Effector memory CD4-positive, alpha-beta T cell (primary cell): ENCODE measurements around the gene CDK13.
A peak's percentile ranks its signal among the peaks of the same experiment; 100 is the strongest.

ENCODE experiments used
- DNase-seq, 3 donors: peaks; one replicate each; pipeline ENCODE4 v3.0.0-alpha.2; 2020
- H3K27ac ChIP-seq: 2 replicates; pipeline ENCODE4 v1.7.0; 2013; ENCODE audit warnings: mild to moderate bottlenecking, low read length, moderate library complexity; ENCODE audit not compliant: insufficient read depth, poor library complexity, severe bottlenecking
- H3K27me3 ChIP-seq: replicated peaks from 2 replicates; pipeline ENCODE4 v1.7.0; 2013; ENCODE audit warnings: mild to moderate bottlenecking, low read length; ENCODE audit not compliant: insufficient read depth, control insufficient read depth, poor library complexity, severe bottlenecking
- H3K36me3 ChIP-seq: 2 replicates; pipeline ENCODE4 v1.7.0; 2013; ENCODE audit warnings: mild to moderate bottlenecking, low read length, moderate library complexity; ENCODE audit not compliant: control insufficient read depth, insufficient read depth
- H3K4me1 ChIP-seq: 2 replicates; pipeline ENCODE4 v1.7.0; 2013; ENCODE audit warnings: low read length, mild to moderate bottlenecking; ENCODE audit not compliant: control insufficient read depth, insufficient read depth, poor library complexity, severe bottlenecking
- H3K4me3 ChIP-seq: 2 replicates; pipeline ENCODE4 v1.7.0; 2013; ENCODE audit warnings: low read length, low read depth, mild to moderate bottlenecking; ENCODE audit not compliant: insufficient read depth, poor library complexity, severe bottlenecking
- H3K9me3 ChIP-seq: 2 replicates; pipeline ENCODE4 v1.7.0; 2013; ENCODE audit warnings: mild to moderate bottlenecking, low read length, moderate library complexity; ENCODE audit not compliant: control insufficient read depth

Gene CDK13

GRCh38 chr7:39967406-39968161 is 17.5 kb downstream of the CDK13 start:
- Histone ChIP-seq H3K27ac (no peak overlapping the region), H3K36me3 (no peaks in the 10 kb centered on the region), H3K27me3 (no peaks in the 10 kb centered on the region), H3K4me1 (peaks cover 15% of the 10 kb centered on the region), H3K9me3 (no peaks in the 10 kb centered on the region), H3K4me3 (peak overlapping the region; percentile 17)
- no peak for DNase-seq

DNA sequence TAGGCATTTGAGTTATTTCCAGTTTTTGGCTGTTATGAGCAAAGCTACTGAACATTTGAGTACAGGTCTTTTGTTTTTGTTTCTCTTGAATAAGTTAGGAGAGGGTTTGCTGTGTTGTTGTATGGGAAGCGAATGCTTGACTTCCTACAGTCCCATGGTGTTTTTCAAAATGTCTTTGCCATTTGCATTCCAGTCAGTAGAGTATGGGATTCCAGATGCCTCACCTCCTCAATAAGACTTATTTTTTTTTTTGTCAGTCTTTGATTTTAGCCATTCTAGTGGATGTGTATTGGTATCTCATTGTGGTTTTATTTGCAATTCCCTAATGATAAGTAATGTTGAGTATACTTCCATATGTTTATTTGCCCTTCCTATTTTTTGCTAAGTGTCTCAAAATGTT is 19.4 kb downstream of the CDK13 start:
- Histone ChIP-seq H3K4me3 (no peak overlapping the region), H3K36me3 (no peaks in the 10 kb centered on the region), H3K4me1 (peaks cover 15% of the 10 kb centered on the region), H3K27me3 (no peaks in the 10 kb centered on the region), H3K27ac (no peak overlapping the region), H3K9me3 (no peaks in the 10 kb centered on the region)
- no peak for DNase-seq

GRCh38 chr7:39971924-39972323 is 21.9 kb downstream of the CDK13 start:
- H3K27ac ChIP-seq, result no peak overlapping the region
- H3K9me3 ChIP-seq, result no peaks in the 10 kb centered on the region
- no peak overlapping the region for H3K4me3 ChIP-seq
- no peaks in the 10 kb centered on the region for H3K27me3 ChIP-seq
- H3K4me1 ChIP-seq, result peaks cover 18% of the 10 kb centered on the region
- H3K36me3 ChIP-seq, result no peaks in the 10 kb centered on the region
- DNase-seq, result no peak

- no peaks in the 10 kb centered on the region for H3K9me3 ChIP-seq
- H3K27me3 ChIP-seq, result no peaks in the 10 kb centered on the region
- H3K36me3 ChIP-seq, result no peaks in the 10 kb centered on the region
- no peak overlapping the region for H3K27ac ChIP-seq
- H3K4me1 ChIP-seq, result peaks cover 30% of the 10 kb centered on the region
- DNase-seq, result no peak
- no peak overlapping the region for H3K4me3 ChIP-seq
Observed at GRCh38 chr7:39973801-39974200, 23.7 kb downstream of the CDK13 start.

- no peak overlapping the region for H3K27ac ChIP-seq
Observed at GRCh38 chr7:39978230-39978934, 28.3 kb downstream of the CDK13 start.

DNA sequence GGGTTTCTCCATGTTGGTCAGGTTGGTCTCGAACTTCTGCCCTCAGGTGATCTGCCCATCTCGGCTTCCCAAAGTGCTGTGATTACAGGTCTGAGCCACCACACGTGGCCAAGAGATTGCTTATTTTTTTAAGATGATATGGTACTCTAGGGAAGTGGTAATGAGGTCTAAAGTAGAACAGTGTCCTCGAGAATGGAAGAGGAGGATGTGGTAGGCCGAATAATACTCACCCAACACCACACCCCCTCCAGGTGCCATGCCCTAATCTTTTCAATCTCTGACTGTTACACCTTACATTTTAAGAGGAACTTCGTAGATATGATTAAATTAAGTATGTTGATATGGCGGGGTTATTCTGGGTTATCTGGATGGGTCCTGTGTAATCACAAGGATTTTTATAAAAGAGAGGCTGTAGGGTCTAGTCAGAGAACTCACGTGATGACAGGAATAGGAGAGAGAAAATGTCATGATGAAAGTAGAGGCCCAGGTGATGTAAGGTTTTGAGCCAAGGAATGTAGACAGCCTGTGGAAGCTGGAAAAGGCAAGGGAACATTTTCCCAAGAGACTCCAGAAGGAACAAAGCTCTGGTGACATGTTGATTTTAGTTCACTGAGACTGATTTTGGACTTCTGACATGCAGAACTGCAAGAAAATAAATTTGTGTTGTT is 29.5 kb downstream of the CDK13 start:
- DNase-seq, result peak; percentile 13 to 24 (median 19)
- no peak overlapping the region for H3K4me3 ChIP-seq
- H3K9me3 ChIP-seq, result no peaks in the 10 kb centered on the region
- H3K27ac ChIP-seq, result no peak overlapping the region
- H3K4me1 ChIP-seq, result peaks cover 30% of the 10 kb centered on the region
- no peaks in the 10 kb centered on the region for H3K36me3 ChIP-seq
- H3K27me3 ChIP-seq, result no peaks in the 10 kb centered on the region

More at GRCh38 chr7:39978230-39978934, 28.3 kb downstream of the CDK13 start:
- H3K27me3 ChIP-seq, result no peaks in the 10 kb centered on the region
- no peaks in the 10 kb centered on the region for H3K36me3 ChIP-seq
- H3K4me1 ChIP-seq, result peaks cover 30% of the 10 kb centered on the region
- no peak overlapping the region for H3K4me3 ChIP-seq
- no peaks in the 10 kb centered on the region for H3K9me3 ChIP-seq
- DNase-seq, result no peak

- H3K9me3 ChIP-seq, result no peaks in the 10 kb centered on the region
- peaks cover 5% of the 10 kb centered on the region for H3K4me1 ChIP-seq
- DNase-seq, result no peak
- peaks cover 3% of the 10 kb centered on the region for H3K36me3 ChIP-seq
- H3K27me3 ChIP-seq, result no peaks in the 10 kb centered on the region
- H3K27ac ChIP-seq, result no peak overlapping the region
- H3K4me3 ChIP-seq, result no peak overlapping the region
Observed at GRCh38 chr7:39985398-39985918, 35.4 kb downstream of the CDK13 start.

- peaks cover 5% of the 10 kb centered on the region for H3K4me1 ChIP-seq
Observed at GRCh38 chr7:39987641-39988347, 37.7 kb downstream of the CDK13 start.

GRCh38 chr7:40000734-40001315 is 50.8 kb downstream of the CDK13 start:
- H3K4me1 ChIP-seq, result no peaks in the 10 kb centered on the region
- no peak for DNase-seq
- H3K27ac ChIP-seq, result no peak overlapping the region
- no peak overlapping the region for H3K4me3 ChIP-seq
- no peaks in the 10 kb centered on the region for H3K27me3 ChIP-seq
- H3K36me3 ChIP-seq, result peaks cover 24% of the 10 kb centered on the region
- H3K9me3 ChIP-seq, result no peaks in the 10 kb centered on the region

More at GRCh38 chr7:39987641-39988347, 37.7 kb downstream of the CDK13 start:
- Histone ChIP-seq H3K27ac (no peak overlapping the region), H3K9me3 (no peaks in the 10 kb centered on the region), H3K36me3 (peaks cover 7% of the 10 kb centered on the region), H3K4me3 (no peak overlapping the region), H3K27me3 (no peaks in the 10 kb centered on the region)
- DNase-seq, result no peak
